Activated gamma-delta T cell (primary cell): ENCODE measurements around the gene S100A7A.

Experiments used
- DNase-seq: peaks from one replicate; lab custom pipeline; 2025; lab: John Stamatoyannopoulos, UW
- total RNA-seq, 2 donors: gene quantifications; one replicate each; lab custom pipeline; 2026; lab: John Stamatoyannopoulos, UW

The S100A7A gene
- total RNA-seq = 0 reads per million in 2 donors

- DNase-seq = no peak
Measured at GRCh38 chr1:153415850-153416570, at the start of gene S100A7A. Gene S100A7A, plus strand, starts transcription at chr1:153416520. Its CDS starts 1,563 bp downstream, at chr1:153418083.

- no peak for DNase-seq
Measured at GRCh38 chr1:153367090-153367489, 49.2 kb upstream of the S100A7A start.

- DNase-seq = no peak
Measured at GRCh38 chr1:153368495-153368894, 47.8 kb upstream of the S100A7A start.

GRCh38 chr1:153370146-153370545, 46.2 kb upstream of the S100A7A start:
- no peak for DNase-seq

DNA sequence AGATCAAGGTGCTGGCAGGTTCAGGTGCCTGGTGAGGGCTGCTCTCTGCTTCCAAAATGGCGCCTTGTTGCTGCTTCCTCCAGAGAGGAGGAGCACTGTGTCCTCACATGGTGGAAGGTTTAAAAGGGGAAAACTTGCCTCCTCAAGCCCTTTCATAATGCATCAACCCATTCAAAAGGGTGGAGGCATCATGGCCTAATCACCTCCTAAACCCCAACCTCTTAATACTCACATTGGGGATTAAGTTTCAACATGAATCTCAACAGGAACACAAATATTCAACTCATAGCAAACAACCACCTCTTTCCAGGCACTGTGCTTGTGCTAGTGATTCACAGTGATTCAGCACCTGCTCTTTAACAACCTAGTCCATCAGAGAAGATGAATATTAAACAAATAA, 45.1 kb upstream of the S100A7A start:
- no peak for DNase-seq

GRCh38 chr1:153372571-153372970, 43.7 kb upstream of the S100A7A start:
- no peak for DNase-seq

DNA sequence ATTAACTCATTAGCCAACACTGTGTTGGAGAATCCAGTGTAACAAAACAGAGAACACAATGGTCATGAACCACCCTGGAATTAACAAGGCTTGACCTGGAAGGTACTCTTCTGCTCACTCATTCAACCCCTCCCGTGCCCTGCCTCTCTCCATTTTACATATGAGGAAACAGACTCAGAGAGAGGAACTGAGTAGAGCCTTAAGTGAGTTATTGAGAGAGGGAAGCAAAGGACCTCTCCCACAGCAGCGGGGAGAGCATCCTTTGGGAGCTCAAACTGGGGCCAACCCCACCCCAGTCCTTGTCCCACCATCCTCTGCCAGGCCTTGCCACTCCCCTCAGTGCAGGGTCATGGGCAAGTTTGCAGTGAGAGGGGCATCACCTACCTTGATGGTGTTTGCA, 42.2 kb upstream of the S100A7A start:
- DNase-seq = no peak

DNA sequence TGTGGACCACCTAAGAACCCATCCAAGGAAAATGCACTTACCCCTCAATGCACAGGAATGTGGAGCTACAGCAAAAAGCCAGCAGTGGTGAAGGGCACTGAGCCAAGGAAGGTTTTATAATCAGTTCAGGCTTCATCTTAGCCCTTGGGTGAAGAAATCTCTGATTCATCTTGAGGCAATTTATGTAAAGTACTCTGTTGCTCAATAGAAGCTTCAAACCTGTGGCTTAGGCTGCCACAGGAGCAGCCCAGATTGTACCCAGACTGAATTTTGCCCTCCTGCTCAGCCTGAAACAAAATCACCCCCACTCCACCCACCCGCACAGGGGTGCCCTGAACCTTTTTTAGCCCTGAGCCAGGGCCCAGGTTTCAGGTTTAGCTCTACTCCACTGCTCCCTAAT, 40.8 kb upstream of the S100A7A start, which contains the start of gene S100A12:
TSS of gene S100A12 (minus strand) at position 111 of the 400 bp plus-strand sequence. CDS start 1,029 bp downstream, outside the sequence.
- DNase-seq = no peak

DNA sequence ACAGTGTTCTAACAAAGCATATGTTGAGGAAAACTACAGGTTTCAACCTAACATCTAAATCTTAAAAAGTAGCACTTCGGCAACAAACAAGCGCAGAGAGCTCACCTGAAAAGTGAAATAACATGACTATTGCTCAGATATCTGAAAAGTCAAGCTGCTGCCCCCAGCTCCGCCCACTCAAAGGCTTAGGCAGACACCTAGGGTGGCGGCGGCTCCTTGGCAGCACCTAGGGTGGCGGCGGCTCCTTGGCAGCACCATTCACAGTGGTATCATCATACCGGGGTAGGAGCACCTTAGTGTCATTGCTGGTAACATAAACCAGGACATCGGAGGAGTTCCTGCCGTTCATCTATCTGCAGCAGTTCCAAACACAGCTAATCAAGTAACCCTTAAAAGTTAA, 36.7 kb upstream of the S100A7A start:
- DNase-seq = no peak

DNA sequence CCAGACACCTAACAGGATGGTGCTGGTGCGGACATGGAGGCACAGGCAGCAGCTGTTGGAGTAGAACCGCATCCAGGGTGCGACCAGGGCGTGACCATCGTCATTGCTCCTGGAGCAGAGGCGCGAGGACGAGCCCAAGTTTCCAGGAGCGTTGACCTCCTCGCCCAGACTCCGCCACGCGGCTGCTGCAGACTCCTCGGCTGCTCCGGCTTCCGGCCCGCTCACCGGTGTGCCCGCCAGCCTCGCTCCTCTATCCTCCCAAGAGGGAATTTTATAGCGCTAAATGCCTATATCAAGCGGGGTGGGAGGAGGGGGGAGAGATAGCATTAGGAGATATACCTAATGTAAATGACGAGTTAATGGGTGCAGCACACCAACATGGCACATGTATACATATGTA, 35.6 kb upstream of the S100A7A start:
- DNase-seq = no peak

- DNase-seq = no peak
Measured at GRCh38 chr1:153384958-153385580, 31.3 kb upstream of the S100A7A start.

- DNase-seq = no peak
Measured at GRCh38 chr1:153386500-153386901, 29.8 kb upstream of the S100A7A start.

DNA sequence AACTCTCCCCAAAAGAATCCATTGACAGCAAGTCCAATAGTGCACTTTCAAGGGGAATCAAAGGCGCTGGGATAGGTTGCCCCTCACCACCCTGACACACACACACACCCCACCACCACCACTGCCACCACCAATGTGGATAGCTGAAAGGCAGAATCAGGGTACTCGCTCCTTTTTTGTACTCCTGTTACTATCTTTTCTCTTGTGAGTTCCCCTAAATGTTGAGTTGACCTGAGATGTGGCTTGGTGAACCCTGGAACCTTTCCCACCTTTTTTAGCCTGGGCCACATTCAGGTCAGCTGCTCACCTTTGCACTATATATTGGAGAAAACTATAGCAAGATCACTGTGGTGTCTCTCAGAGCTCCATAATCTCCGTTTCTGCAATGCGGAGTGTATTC, 29.3 kb upstream of the S100A7A start:
- DNase-seq = no peak

- DNase-seq = no peak
Measured at GRCh38 chr1:153387785-153388184, 28.5 kb upstream of the S100A7A start.

GRCh38 chr1:153389401-153389800, 26.9 kb upstream of the S100A7A start:
- no peak for DNase-seq

DNA sequence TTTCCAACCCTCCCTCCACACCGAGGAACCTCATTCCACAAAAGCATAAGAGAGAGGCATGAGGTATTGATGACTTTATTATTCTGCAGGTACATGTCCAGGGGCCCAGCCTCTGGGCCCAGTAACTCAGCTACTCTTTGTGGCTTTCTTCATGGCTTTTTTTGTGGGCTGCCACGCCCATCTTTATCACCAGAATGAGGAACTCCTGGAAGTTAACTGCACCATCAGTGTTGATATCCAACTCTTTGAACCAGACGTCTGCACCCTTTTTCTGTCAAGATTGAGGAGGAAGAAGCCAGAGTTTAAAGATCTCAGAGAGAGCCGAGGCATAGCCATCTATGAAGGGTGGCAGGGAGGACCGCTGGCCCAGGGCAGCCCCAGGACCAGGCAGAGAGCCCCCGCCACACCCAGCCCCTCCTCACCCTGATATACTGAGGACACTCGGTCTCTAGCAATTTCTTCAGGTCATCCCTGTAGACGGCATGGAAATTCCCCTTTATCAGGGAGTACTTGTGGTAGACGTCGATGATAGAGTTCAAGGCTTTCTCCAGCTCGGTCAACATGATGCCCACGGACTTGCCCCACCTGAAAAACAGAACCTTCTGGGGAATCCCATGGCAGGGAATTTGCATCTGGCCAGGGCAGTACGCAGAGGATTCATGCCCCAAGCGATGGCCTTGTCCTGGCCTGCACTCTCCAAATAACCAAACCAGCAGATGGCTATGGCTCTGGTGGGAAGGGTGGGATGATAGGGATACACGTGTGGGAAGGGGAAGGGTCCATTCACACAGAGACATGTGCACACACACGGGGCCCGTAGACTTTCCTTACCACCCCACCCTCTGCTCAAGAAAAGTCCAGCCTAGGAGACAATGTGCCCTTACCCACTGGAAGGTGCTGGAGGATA, 26.1 kb upstream of the S100A7A start:
- DNase-seq = no peak

DNA sequence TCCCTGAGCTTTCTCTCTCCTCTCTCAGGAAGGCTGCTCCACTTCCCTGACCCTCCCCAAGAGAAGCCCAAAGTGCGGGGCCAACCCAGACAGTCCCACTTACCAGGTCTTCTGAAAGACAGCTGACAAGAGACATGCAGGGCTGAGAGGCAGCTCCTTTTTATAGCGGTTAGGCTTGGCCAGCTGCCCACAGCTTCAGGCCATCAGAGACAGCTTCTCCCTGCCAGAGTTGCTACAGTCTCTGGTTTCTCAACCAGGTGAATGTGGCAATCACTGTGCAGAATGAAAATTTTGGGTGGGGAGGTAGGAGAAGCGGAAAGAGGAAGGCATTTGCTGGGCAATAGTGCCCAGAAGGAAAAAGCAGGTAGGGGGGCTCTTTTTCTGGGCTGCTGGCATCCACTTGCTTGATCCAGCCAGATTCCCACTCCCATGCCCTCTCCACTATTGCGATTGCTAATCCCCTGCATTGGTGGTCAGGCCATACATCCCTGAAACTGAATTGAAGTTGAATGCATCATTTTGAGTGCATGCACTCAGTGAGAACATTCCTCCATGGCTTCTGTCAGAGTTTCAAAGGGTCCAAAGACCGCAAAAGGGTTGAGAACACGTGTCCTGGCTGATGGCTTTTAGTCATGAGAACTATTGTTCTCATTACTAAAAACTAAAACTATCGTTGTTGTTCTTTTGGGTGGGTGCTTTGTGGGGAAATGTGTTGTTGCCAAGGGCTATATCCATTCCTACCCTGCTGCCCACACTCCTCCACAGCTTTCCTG, 25.2 kb upstream of the S100A7A start, which contains the start of gene S100A8:
TSS of gene S100A8 (minus strand) at position 136 of the 773 bp plus-strand sequence. CDS start 538 bp downstream, outside the sequence.
- no peak for DNase-seq

- no peak for DNase-seq
Measured at GRCh38 chr1:153392258-153392657, 24.1 kb upstream of the S100A7A start.

DNA sequence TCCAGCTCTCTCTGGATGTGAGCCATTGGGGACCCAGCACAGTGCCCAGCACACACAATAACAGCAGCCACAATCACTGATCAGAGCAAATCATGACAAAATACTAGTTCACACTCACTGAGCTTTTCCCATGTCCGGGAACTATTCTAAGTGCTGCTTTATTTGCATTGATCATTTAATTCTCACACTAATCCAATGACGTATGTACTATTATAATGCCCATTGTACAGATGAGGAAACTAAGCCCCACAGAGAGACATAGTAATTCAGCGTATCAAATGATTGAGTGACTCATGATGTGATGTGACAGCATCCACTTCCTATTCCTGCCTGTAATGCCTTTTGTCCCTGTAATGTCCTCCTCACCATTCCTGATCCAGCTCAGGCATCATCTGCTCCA, 23.5 kb upstream of the S100A7A start:
- no peak for DNase-seq

GRCh38 chr1:153393926-153394325, 22.4 kb upstream of the S100A7A start:
- DNase-seq = no peak

DNA sequence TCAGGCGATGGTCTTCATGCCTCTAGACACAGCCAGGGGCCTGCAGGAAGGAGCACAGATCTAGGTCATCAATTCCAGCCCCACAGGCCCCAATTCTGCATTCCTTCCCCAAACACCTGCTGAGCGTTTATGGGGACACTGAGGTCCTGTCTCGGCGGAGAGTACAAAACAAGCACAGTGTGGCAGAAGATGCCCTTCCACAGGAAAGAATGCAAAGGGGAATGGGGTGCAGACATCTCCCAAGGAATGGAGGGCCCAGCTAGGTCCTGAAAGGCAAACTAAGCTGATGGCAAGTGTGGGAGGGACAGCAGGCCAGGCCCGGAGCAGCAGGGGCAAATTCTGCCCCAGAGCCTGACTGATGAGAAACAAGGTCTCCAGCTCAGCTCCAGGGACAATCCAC, 21.9 kb upstream of the S100A7A start:
- DNase-seq = no peak
